Large intestine (tissue), 3 donors: ENCODE data around the gene PDHX. TPM values are rescaled to one million over a fixed set of nuclear protein-coding genes. Genes with fewer than 3 reads are reported as not detected.

Source experiments
- DNase-seq, 2 donors: peaks; one replicate each; pipeline versions ENCODE4 v3.0.0 to v3.0.0-alpha.2; 2013
- H3K27ac ChIP-seq: one replicate; pipeline ENCODE4 v1.5.1; 2013; ENCODE audit warnings: low read length
- H3K27me3 ChIP-seq: 2 replicates; pipeline ENCODE4 v1.6.1; 2013; ENCODE audit warnings: low read length; ENCODE audit not compliant: control insufficient read depth, insufficient read depth
- H3K36me3 ChIP-seq: 2 replicates; pipeline ENCODE4 v1.6.1; 2013; ENCODE audit warnings: low read length; ENCODE audit not compliant: control insufficient read depth, insufficient read depth
- H3K4me1 ChIP-seq: one replicate; pipeline ENCODE4 v1.6.1; 2013; ENCODE audit warnings: low read length; ENCODE audit not compliant: control insufficient read depth, insufficient read depth
- H3K4me3 ChIP-seq: one replicate; pipeline ENCODE4 v1.5.1; 2013; ENCODE audit warnings: low read length
- H3K9me3 ChIP-seq: one replicate; pipeline ENCODE4 v1.6.1; 2013; ENCODE audit warnings: mild to moderate bottlenecking, low read depth, low read length, moderate library complexity; ENCODE audit not compliant: control insufficient read depth
- WGBS: methylation state at CpG from one replicate; pipeline ENCODE4 v1.1.5; 2013; ENCODE audit warnings: low lambda C conversion rate; ENCODE audit not compliant: insufficient coverage; 5-methylcytosine and 5-hydroxymethylcytosine counted together
- polyA plus RNA-seq: library from polyadenylated mRNA; unstranded; fragments of 120-200 nt; gene quantifications from one replicate; pipeline ENCODE4 v1.2.1, GENCODE V29; 2013

The PDHX gene
- polyA plus RNA-seq, 1 donor = 25.6 TPM

DNA sequence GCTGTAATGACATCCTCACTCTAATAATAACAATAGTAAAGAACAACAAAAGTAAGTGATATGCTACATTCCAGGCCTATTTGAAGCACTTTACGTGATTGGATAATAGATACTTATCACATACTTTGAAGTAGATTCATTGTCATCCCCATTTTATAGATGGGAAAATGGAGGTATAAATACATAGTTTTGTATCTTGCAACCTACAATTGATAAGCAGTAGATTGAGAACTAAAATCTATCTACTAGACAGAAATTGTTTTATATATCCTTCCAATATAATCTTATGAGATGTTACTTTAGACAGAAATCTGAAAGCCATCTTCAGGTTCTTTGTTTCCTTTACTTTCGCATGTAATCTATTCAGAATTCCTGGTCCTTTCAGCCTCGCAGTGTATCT is 118.0 kb downstream of the PDHX start:
- H3K27me3 ChIP-seq = no peaks in the 10 kb centered on the region
- H3K27ac ChIP-seq = no peak overlapping the region
- H3K4me3 ChIP-seq = no peak overlapping the region
- no peaks in the 10 kb centered on the region for H3K36me3 ChIP-seq
- 86% methylated on average over 1 of the region's 3 CpGs for WGBS
- no peak for DNase-seq
- no peaks in the 10 kb centered on the region for H3K9me3 ChIP-seq
- no peaks in the 10 kb centered on the region for H3K4me1 ChIP-seq

DNA sequence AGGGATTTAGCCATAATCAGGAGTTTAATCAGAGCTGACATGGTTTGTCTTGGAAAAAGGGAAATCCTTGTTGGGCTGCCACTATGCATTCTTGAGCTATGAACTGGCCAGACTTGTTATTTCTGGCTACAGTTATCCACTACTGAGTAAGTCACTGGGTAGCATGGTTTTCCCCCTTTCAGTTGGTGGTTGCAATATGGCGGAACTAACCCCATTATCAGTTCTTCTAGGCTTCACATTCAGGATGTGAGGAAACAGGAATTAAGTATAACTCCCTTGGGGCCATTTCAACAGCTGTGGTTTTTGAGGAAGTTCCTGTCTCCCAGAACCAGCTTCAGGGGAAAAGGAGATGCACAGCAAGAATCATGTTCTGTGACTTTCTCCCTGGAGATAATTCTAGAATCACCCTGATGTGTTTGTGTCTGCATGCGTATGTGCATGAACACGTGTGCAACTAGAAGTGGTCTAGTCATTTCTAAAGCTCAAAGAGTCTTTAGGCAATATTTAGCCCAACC is 119.5 kb downstream of the PDHX start:
- no CpG with 5 or more reads among the region's 3 CpGs for WGBS
- Histone ChIP-seq H3K27ac (no peak overlapping the region), H3K36me3 (no peaks in the 10 kb centered on the region), H3K27me3 (no peaks in the 10 kb centered on the region), H3K4me1 (no peaks in the 10 kb centered on the region), H3K4me3 (no peak overlapping the region), H3K9me3 (no peaks in the 10 kb centered on the region)
- no peak for DNase-seq

GRCh38 chr11:35036639-35037038 is 120.2 kb downstream of the PDHX start:
- no peaks in the 10 kb centered on the region for H3K4me1 ChIP-seq
- H3K27ac ChIP-seq = no peak overlapping the region

DNA sequence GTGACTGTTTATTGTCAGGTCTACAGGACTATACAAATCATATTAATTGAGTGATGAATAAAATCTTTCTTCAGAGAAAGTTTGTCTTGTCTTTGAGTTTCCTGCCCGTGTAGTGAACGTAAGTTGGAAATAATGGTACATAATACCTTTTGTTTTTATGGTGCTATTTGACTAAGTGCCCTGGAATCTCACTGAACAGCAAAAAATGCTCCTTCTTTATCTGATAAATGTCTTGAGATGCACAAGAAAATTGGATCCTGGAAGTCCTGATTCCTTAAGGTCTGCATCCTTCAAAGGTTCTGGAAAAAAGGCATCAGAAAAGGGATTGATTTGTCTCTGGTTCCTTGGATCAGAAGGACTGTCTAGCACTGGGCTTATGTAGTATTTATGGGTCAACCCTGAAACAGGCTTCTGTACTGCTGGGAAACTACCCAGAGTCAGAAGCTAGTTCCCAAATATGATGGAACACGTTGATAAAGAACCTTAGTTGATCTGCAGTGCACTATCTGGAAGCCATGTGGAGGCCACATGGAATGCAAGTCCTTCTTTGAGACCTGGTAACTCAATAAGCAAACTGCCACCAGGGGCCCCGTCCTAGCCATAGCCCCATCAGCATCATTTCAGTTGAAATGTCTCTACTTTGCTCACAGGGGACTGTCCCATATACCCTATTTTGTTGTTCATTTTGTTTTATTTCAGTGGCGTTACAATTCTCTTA is 122.0 kb downstream of the PDHX start:
- no peaks in the 10 kb centered on the region for H3K4me1 ChIP-seq
- 100% methylated on average over 1 of the region's 5 CpGs for WGBS
- H3K27ac ChIP-seq = no peak overlapping the region
- no peak for DNase-seq
- H3K27me3 ChIP-seq = no peaks in the 10 kb centered on the region
- H3K4me3 ChIP-seq = no peak overlapping the region
- no peaks in the 10 kb centered on the region for H3K36me3 ChIP-seq
- H3K9me3 ChIP-seq = no peaks in the 10 kb centered on the region

More at GRCh38 chr11:35036639-35037038, 120.2 kb downstream of the PDHX start:
- no peaks in the 10 kb centered on the region for H3K9me3 ChIP-seq
- DNase-seq = no peak
- no peaks in the 10 kb centered on the region for H3K36me3 ChIP-seq
- H3K4me3 ChIP-seq = no peak overlapping the region
- H3K27me3 ChIP-seq = no peaks in the 10 kb centered on the region
- no CpG with 5 or more reads among the region's 3 CpGs for WGBS

DNA sequence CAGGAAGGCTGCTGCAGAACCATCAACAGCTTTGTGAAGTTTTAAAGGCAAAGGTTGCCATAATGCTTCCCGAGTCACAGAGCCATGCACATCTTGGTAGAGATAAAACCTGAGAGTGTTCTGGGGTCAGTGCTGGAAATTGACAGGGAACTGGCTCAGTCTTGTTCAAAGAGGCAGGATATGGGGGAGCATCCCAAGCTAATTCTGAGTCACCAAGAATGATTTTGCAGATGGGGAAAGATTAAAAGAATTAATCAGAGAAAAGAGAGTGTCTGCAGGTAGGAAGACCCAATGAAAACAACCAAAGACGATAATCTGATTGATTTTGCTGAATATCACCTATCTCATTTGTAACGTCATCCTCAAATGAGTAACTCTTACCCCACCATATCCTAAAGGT is 122.7 kb downstream of the PDHX start:
- no peaks in the 10 kb centered on the region for H3K4me1 ChIP-seq
- H3K36me3 ChIP-seq = no peaks in the 10 kb centered on the region
- H3K27ac ChIP-seq = no peak overlapping the region
- no peaks in the 10 kb centered on the region for H3K9me3 ChIP-seq
- no CpG with 5 or more reads among the region's 3 CpGs for WGBS
- H3K27me3 ChIP-seq = no peaks in the 10 kb centered on the region
- H3K4me3 ChIP-seq = no peak overlapping the region
- DNase-seq = no peak

DNA sequence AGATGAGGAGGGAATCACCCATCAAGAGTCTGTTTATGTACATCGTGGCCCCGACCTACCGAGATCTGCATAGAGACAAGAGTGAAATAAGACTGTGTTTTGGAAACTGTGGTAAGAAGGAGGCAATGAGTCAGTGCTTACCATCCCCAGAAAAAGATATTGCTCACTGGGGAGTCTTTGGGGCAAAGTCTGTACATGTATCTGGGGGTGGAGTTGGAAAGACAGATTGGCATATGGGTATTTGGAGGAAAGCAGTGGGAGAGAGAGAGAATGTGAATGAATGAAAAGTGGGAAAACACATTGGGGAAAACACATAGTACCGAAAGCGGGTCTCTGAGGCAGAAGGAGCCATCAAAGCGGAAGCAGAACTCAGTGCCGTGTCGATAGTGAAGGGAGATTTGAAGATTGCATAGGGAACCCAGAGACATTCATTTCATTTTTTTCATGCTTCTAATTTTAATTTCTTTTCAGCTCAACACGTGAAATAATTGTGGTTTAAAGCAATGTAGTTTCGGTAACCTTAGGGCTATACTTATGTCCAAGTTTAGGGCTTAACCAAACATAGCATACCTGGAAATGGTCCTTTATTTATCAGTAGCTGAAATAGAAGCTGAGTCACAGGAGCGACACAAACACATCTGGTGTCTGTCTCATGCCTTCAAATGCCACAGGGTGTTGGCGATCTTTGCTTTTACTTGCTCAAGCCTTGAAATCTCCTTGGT is 124.0 kb downstream of the PDHX start:
- Histone ChIP-seq H3K4me3 (no peak overlapping the region), H3K27ac (no peak overlapping the region), H3K27me3 (no peaks in the 10 kb centered on the region), H3K36me3 (no peaks in the 10 kb centered on the region), H3K4me1 (no peaks in the 10 kb centered on the region), H3K9me3 (no peaks in the 10 kb centered on the region)
- 88% methylated on average over 10 of the region's 12 CpGs for WGBS
- no peak for DNase-seq

DNA sequence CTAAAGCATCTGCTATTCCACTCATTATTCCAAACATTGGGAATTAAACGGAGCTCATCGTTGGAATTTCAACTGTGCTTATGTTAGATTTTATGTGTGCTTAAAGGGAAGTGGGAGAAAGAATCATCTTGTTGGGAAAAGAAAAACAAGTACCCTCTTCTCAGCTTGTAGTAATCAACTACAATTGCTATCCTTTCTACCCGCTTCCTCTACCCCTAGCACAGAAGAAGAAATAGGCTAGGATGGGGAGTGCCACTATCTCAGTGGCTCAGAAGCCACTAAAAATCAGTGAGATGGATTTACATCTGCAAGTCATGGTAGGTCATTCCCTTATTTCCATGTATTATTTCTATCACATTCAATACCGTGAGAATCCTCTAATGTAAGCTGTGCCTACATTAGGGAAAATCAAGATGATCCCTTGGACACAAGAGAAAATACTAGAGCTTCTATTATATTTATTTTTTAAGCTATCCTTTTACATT is 124.7 kb downstream of the PDHX start:
- no peak for DNase-seq
- Histone ChIP-seq H3K27ac (no peak overlapping the region), H3K27me3 (no peaks in the 10 kb centered on the region), H3K36me3 (no peaks in the 10 kb centered on the region), H3K9me3 (no peaks in the 10 kb centered on the region), H3K4me1 (no peaks in the 10 kb centered on the region), H3K4me3 (no peak overlapping the region)
- 90% methylated on average over 2 of the region's 4 CpGs for WGBS

DNA sequence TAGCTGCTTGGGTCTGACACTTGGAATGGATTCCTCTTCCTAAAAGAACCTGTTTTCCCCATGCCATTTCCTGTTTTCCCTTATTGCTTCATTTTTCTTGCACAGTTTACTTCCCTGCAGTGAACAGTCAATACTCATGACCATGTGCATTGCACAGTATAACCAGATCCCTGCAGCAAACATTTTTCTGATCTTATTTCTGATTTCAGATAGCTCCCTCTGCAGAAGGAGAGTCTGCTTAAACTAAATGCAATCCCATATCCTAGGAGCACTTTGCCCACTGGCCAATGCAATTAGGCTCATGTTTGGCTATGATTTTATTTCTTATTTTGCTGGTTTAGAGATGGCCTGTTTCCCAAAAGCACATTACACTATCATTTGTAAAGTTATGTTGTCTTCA is 125.8 kb downstream of the PDHX start:
- Histone ChIP-seq H3K27me3 (no peaks in the 10 kb centered on the region), H3K9me3 (no peaks in the 10 kb centered on the region), H3K36me3 (no peaks in the 10 kb centered on the region), H3K4me1 (no peaks in the 10 kb centered on the region), H3K27ac (no peak overlapping the region), H3K4me3 (no peak overlapping the region)
- no peak for DNase-seq

- DNase-seq = no peak
- no peaks in the 10 kb centered on the region for H3K4me1 ChIP-seq
- H3K36me3 ChIP-seq = no peaks in the 10 kb centered on the region
- no peaks in the 10 kb centered on the region for H3K9me3 ChIP-seq
- no CpG with 5 or more reads among the region's 3 CpGs for WGBS
- H3K27me3 ChIP-seq = no peaks in the 10 kb centered on the region
- no peak overlapping the region for H3K4me3 ChIP-seq
- H3K27ac ChIP-seq = no peak overlapping the region
Observed at GRCh38 chr11:35042913-35043312, 126.5 kb downstream of the PDHX start.

DNA sequence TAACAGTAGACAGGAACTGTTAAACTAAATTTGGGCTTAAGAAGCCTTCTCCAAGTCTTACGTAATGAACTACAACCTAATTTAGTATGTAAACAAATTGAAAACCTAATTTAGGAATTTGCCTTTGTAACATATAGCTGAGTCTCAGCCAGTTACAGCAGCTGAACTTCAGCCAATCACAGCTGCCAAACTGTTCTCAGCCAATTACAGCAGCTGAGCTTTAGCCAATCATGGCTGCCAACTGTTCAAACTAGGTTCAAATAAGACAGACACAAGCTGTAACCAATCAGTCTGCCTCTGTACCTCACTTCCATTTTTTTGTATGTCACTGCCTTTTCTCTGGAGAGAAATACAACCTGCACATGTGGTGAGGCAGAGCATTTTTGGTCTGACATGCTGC is 127.5 kb downstream of the PDHX start:
- H3K4me3 ChIP-seq = no peak overlapping the region
- no peaks in the 10 kb centered on the region for H3K9me3 ChIP-seq
- H3K36me3 ChIP-seq = no peaks in the 10 kb centered on the region
- no peaks in the 10 kb centered on the region for H3K27me3 ChIP-seq
- DNase-seq = no peak
- no CpG with 5 or more reads among the region's 1 CpG for WGBS
- no peaks in the 10 kb centered on the region for H3K4me1 ChIP-seq
- no peak overlapping the region for H3K27ac ChIP-seq
